Myocyte (in vitro differentiated cells): ENCODE data around the gene IMMP2L. TPM values are rescaled to one million over a fixed set of nuclear protein-coding genes. Genes with fewer than 3 reads are reported as not detected.

ENCODE experiments used
- DNase-seq: peaks from one replicate; pipeline ENCODE4 v3.0.0-alpha.2; 2012; ENCODE audit warnings: low read depth
- total RNA-seq: library from RNA; depleted of rRNA; stranded (reverse); fragments of >200 nt; gene quantifications from 2 replicates; pipeline ENCODE4 v1.2.3, GENCODE V29; 2014

Gene IMMP2L
- total RNA-seq, 1 donor from 2014 or later = 12.8 TPM

- no peak for DNase-seq
Measured at GRCh38 chr7:110835218-110835617, 727.1 kb downstream of the IMMP2L start.

- no peak for DNase-seq
Measured at GRCh38 chr7:110831419-110831818, 730.9 kb downstream of the IMMP2L start.

- no peak for DNase-seq
Measured at GRCh38 chr7:110830778-110831177, 731.5 kb downstream of the IMMP2L start.

- DNase-seq = no peak
Measured at GRCh38 chr7:110827936-110828335, 734.4 kb downstream of the IMMP2L start.

GRCh38 chr7:110827287-110827855, 734.9 kb downstream of the IMMP2L start:
- DNase-seq = no peak

- DNase-seq = no peak
Measured at GRCh38 chr7:110813986-110814385, 748.3 kb downstream of the IMMP2L start.

- DNase-seq = no peak
Measured at GRCh38 chr7:110809832-110810231, 752.5 kb downstream of the IMMP2L start.

GRCh38 chr7:110808361-110808760, 753.9 kb downstream of the IMMP2L start:
- DNase-seq = no peak

GRCh38 chr7:110804501-110804900, 757.8 kb downstream of the IMMP2L start:
- no peak for DNase-seq

- DNase-seq = no peak
Measured at GRCh38 chr7:110803602-110804143, 758.6 kb downstream of the IMMP2L start.

- DNase-seq = no peak
Measured at GRCh38 chr7:110801502-110801901, 760.8 kb downstream of the IMMP2L start.

- no peak for DNase-seq
Measured at GRCh38 chr7:110800984-110801383, 761.3 kb downstream of the IMMP2L start.

GRCh38 chr7:110797656-110798055, 764.6 kb downstream of the IMMP2L start:
- no peak for DNase-seq

GRCh38 chr7:110790992-110791391, 771.3 kb downstream of the IMMP2L start:
- no peak for DNase-seq

GRCh38 chr7:110786328-110786965, 775.8 kb downstream of the IMMP2L start:
- no peak for DNase-seq

GRCh38 chr7:110784749-110785148, 777.5 kb downstream of the IMMP2L start:
- DNase-seq = no peak

GRCh38 chr7:110780712-110781111, 781.6 kb downstream of the IMMP2L start:
- DNase-seq = no peak

- no peak for DNase-seq
Measured at GRCh38 chr7:110779339-110779738, 783.0 kb downstream of the IMMP2L start.

- DNase-seq = no peak
Measured at GRCh38 chr7:110775046-110775445, 787.2 kb downstream of the IMMP2L start.

GRCh38 chr7:110774071-110774470, 788.2 kb downstream of the IMMP2L start:
- DNase-seq = no peak

- DNase-seq = no peak
Measured at GRCh38 chr7:110772615-110773014, 789.7 kb downstream of the IMMP2L start.

- no peak for DNase-seq
Measured at GRCh38 chr7:110771717-110772116, 790.6 kb downstream of the IMMP2L start.

- no peak for DNase-seq
Measured at GRCh38 chr7:110767550-110768110, 794.7 kb downstream of the IMMP2L start.
